Lower lobe of right lung (tissue), 2 donors: Measurements from ENCODE around the gene PGAM5. TPM values are rescaled to one million over a fixed set of nuclear protein-coding genes. Genes with fewer than 3 reads are reported as not detected.

Source experiments
- ATAC-seq, 2 donors: fragments of 200-7000 bp; cut with Tn5 transposase; one replicate each; pipeline ENCODE4 v1.9.1; 2020 to 2022; ENCODE audit warnings: mild to moderate bottlenecking in 2 of 2, moderate library complexity in 2 of 2
- DNase-seq: peaks from one replicate; pipeline ENCODE4 v3.0.0-alpha.2; 2020
- H3K27ac ChIP-seq: fragments of 200-600 bp; one replicate; pipeline ENCODE4 v1.8.0; 2022
- H3K27me3 ChIP-seq: fragments of 200-600 bp; one replicate; pipeline ENCODE4 v1.8.0; 2022; ENCODE audit warnings: low read depth
- H3K36me3 ChIP-seq: fragments of 200-600 bp; one replicate; pipeline ENCODE4 v1.8.0; 2022; ENCODE audit warnings: mild to moderate bottlenecking
- H3K4me1 ChIP-seq: fragments of 200-600 bp; one replicate; pipeline ENCODE4 v1.8.0; 2022
- H3K4me3 ChIP-seq: fragments of 200-600 bp; one replicate; pipeline ENCODE4 v1.8.0; 2022; ENCODE audit warnings: mild to moderate bottlenecking
- H3K9me3 ChIP-seq: fragments of 200-600 bp; one replicate; pipeline ENCODE4 v1.8.0; 2022
- intact Hi-C: fragments of 100-400 bp; cut with DNase I; formaldehyde crosslinking; loops from one replicate; pipeline ENCODE4 v1.11.0; 2022
- total RNA-seq: library from RNA; stranded (reverse); fragmentation: NEBNext Ultra II Directional; extraction: Animal tissue kit (Norgen Biotek cat#: 25700); gene quantifications from one replicate; pipeline ENCODE4 v1.2.1, GENCODE V29; 2021
- TF ChIP-seq, protein P1 (sequence below): fragments of 200-600 bp; IDR thresholded peaks from one replicate; pipeline ENCODE4 v1.8.0; 2022; ENCODE audit warnings: antibody characterized with exemption, mild to moderate bottlenecking
- donor health status: DM: no; HTN: yes; CAD: no; lungs with severe emphysema.

Gene PGAM5
- total RNA-seq, 1 donor from 2014 or later: 21.7 TPM

DNA sequence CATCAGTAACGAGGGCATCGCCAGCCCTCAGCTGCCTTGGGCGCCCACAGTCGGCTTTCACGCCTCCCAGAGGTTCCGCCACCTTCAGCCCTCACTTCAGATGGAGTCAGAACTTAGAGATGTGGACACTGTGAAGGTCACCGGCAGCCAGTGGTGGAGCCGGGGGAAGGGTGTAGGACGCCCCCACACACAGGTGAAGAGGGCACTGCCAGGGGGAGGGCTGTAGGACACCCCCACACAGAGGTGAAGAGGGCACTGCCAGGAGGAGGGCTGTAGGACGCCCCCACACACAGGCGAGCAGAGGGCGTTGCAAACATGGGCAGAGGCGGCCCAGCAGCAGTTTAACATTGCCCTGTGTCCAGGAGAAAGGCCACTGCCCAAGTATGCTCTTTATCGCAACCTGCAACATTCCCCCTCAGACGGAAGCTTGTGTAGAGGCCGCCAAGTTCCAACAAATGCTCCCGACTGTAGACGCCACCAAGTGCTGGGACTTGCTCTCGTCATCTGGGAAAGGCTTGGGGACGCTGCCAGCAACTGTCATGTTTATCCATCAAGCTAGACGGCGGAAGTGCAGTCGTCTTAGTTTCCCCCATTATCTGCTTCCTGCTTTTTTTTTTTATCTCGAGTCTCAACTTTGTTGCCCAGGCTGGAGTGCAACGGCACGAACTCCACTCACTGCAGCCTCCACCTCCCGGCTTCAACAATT is 55.9 kb downstream of the PGAM5 start:
- no peaks in the 10 kb centered on the region for H3K27me3 ChIP-seq
- intact Hi-C loops: no loop called here
- peaks cover 54% of the 10 kb centered on the region for H3K4me1 ChIP-seq
- TF ChIP-seq, protein P1, sequence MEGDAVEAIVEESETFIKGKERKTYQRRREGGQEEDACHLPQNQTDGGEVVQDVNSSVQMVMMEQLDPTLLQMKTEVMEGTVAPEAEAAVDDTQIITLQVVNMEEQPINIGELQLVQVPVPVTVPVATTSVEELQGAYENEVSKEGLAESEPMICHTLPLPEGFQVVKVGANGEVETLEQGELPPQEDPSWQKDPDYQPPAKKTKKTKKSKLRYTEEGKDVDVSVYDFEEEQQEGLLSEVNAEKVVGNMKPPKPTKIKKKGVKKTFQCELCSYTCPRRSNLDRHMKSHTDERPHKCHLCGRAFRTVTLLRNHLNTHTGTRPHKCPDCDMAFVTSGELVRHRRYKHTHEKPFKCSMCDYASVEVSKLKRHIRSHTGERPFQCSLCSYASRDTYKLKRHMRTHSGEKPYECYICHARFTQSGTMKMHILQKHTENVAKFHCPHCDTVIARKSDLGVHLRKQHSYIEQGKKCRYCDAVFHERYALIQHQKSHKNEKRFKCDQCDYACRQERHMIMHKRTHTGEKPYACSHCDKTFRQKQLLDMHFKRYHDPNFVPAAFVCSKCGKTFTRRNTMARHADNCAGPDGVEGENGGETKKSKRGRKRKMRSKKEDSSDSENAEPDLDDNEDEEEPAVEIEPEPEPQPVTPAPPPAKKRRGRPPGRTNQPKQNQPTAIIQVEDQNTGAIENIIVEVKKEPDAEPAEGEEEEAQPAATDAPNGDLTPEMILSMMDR: no peak
- H3K36me3 ChIP-seq: peaks cover 5% of the 10 kb centered on the region
- DNase-seq (peak; percentile 66), ATAC-seq (peak; percentile 3 to 24)
- no peak overlapping the region for H3K4me3 ChIP-seq
- H3K9me3 ChIP-seq: no peaks in the 10 kb centered on the region
- H3K27ac ChIP-seq: peak overlapping the region; percentile 57

DNA sequence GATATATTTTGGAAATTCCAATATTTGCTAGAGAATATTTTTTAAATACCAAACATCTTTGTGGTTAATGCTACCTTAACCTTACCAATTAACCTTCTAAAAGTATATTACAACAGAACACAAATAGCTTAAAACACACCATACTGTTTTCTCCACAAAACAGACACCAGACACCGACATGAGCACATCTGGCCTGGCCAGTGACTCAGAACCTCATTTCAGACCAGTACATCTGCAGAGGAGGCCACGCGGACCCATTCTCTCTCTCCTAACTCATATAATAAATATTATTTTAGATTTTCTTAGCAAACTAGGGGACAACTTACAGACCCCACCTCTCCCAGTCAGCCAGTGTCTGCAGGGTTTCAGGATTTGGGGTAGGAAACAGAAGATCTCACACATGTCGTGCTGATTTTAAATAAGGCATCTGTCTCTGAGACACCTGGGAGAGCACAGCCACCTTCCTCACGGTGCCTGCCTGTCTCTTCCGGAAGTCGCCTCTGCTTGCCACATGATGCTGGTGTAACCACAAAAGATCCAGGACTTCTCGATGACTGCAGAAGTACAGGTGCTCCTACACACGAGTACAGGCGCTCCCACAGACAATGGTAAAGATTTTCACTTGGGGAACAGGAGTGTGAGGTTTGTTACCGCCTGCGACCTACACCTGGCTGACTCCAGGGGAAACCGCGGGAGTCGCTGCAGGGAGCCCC is 60.6 kb downstream of the PGAM5 start:
- ATAC-seq: no peak
- DNase-seq: no peak
- H3K27me3 ChIP-seq: no peaks in the 10 kb centered on the region
- intact Hi-C loops: no loop called here
- H3K9me3 ChIP-seq: no peaks in the 10 kb centered on the region
- H3K4me1 ChIP-seq: peaks cover 44% of the 10 kb centered on the region
- H3K4me3 ChIP-seq: no peak overlapping the region
- peak overlapping the region; percentile 31 for H3K27ac ChIP-seq
- H3K36me3 ChIP-seq: peaks cover 51% of the 10 kb centered on the region
- TF ChIP-seq, protein P1: no peak

Other genes starting within 250 kb of the PGAM5 start
- gene FBRSL1, start 220.7 kb upstream of the PGAM5 start, total RNA-seq: 47.6 TPM
- 2.3 TPM for gene LRCOL1, start 100.3 kb upstream of the PGAM5 start, total RNA-seq
- gene P2RX2, start 92.1 kb upstream of the PGAM5 start, total RNA-seq: 0.56 TPM
- 28.0 TPM for gene POLE, start 23.5 kb upstream of the PGAM5 start, total RNA-seq
- 16.9 TPM for gene PXMP2, start 23.3 kb upstream of the PGAM5 start, total RNA-seq
- 49.6 TPM for gene ANKLE2, start 51.0 kb downstream of the PGAM5 start, total RNA-seq
- 59.7 TPM for gene GOLGA3, start 118.0 kb downstream of the PGAM5 start, total RNA-seq
- 43.6 TPM for gene CHFR, start 176.8 kb downstream of the PGAM5 start, total RNA-seq
- 13.3 TPM for gene ZNF605, start 245.5 kb downstream of the PGAM5 start, total RNA-seq